Upper lobe of left lung (tissue), 4 donors: ENCODE data around the gene SDCBP2.

Experiments used
- EP300 ChIP-seq, 4 donors: sonication (generic); formaldehyde crosslinking; IDR thresholded peaks; one replicate each; pipeline ENCODE4 v1.5.1; 2017; ENCODE audit warnings: antibody characterized with exemption in 4 of 4, control low read depth in 2 of 4
- POLR2A ChIP-seq, 4 donors: fragments of 450-650 bp; IDR thresholded peaks; one replicate each; pipeline ENCODE4 v1.5.1; 2016 to 2017; ENCODE audit warnings: antibody characterized with exemption in 4 of 4, mild to moderate bottlenecking in 2 of 4
- POLR2AphosphoS5 ChIP-seq, 2 donors: sonication (generic); formaldehyde crosslinking; IDR thresholded peaks; one replicate each; pipeline ENCODE4 v1.5.1; 2017; ENCODE audit warnings: antibody characterized with exemption in 2 of 2
- TF ChIP-seq, protein P1 (sequence below), 6 experiments: fragments of 450-650 bp in 4 of 6; fragments of 200-600 bp in 2 of 6; sonication (generic) in 2 of 6; IDR thresholded peaks; one replicate each; pipeline ENCODE4 v1.5.1; 2016 to 2019; ENCODE audit warnings: antibody characterized with exemption in 6 of 6

DNA sequence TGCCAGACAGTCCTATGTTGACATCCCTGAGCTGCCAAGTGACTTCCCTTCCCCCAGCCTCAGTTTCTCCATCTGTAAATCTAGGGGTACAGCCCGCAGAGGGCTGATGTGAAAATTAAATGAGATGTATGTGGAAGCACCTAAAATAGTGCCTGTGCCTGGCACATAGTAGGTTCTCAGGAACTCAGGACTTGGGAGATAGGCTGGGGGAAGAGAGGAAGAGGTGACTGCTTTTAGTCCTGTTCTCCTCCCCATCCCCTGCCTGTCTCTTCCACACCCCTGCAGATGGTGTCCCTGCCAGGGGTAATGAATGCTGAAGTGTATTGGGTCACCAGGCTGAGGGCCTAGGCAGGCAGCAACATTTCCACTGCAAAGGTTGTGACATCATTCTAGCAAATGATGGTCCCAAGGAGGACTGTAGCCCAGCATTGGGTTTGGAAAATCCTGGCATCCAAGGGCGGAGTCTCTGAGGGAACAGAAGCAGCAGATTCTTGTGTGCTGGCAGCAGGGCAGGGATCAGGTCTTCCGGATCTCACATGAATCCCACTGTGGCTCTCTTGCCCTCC lies 61.0 kb downstream of the SDCBP2 start:
- TF ChIP-seq, protein P1, sequence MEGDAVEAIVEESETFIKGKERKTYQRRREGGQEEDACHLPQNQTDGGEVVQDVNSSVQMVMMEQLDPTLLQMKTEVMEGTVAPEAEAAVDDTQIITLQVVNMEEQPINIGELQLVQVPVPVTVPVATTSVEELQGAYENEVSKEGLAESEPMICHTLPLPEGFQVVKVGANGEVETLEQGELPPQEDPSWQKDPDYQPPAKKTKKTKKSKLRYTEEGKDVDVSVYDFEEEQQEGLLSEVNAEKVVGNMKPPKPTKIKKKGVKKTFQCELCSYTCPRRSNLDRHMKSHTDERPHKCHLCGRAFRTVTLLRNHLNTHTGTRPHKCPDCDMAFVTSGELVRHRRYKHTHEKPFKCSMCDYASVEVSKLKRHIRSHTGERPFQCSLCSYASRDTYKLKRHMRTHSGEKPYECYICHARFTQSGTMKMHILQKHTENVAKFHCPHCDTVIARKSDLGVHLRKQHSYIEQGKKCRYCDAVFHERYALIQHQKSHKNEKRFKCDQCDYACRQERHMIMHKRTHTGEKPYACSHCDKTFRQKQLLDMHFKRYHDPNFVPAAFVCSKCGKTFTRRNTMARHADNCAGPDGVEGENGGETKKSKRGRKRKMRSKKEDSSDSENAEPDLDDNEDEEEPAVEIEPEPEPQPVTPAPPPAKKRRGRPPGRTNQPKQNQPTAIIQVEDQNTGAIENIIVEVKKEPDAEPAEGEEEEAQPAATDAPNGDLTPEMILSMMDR (IDR thresholded peaks at IDR 0.05) = no peak
- TF ChIP-seq POLR2A (IDR thresholded peaks at IDR 0.05) (no peak), EP300 (IDR thresholded peaks at IDR 0.05) (no peak), POLR2AphosphoS5 (IDR thresholded peaks at IDR 0.05) (no peak)
